GM19395 (cell line): ENCODE measurements around the gene KIF13A.
"Not testable (repeated sequence)": the region's sequence is repeated elsewhere in the genome, so short reads cannot be mapped to it uniquely, and the experiment has no call there.

Source experiments
- ATAC-seq: cut with Tn5 transposase; IDR thresholded peaks from one replicate; pipeline ENCODE4 v1.9.1; 2021; ENCODE audit warnings: mild to moderate bottlenecking, moderate library complexity; ENCODE audit not compliant: unreplicated experiment

KIF13A gene

DNA sequence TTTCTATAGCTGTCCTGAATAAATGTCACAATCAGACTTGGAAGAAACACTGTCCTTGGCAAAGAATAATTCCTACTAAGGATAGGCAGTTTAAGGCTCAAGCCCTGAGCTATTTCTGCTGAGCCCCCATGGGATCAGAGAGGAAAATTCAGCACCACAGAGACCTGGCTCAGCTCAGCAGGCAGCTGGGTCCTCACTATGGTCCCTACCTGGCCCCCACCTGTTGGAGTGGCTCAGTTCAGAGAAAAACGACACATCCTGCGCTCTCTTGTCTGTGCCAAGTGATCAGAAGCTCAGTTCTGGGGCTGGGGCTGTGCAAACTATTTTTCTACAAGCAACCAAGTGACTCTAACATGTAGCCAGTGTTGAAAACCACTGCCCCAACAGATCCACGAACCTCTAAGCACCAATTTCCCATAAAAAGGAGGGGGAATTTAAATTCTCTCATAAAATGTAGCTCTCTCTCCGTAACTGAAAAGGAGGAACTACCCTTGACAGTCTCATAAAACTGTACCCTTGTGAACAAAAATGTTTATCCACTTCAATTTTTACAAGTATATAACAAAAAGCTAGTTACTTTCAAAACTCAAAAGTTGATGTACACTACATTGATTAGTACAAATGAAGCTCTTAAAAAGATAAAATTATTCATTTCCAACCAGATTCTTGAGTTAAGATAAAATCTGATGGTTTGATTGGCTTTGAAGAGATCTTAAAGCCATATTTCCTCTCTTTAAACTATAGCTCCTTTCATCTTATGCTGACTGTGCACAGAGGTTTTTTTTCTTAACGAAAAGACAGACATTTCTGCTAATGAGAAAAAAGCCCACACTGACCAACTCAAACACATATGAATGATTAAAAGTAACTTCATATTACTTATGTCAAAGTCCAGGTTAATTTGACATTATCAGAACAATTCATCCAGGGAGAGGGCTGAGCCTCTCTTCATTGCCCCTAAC lies 52.0 kb downstream of the KIF13A start:
- no peak for ATAC-seq

DNA sequence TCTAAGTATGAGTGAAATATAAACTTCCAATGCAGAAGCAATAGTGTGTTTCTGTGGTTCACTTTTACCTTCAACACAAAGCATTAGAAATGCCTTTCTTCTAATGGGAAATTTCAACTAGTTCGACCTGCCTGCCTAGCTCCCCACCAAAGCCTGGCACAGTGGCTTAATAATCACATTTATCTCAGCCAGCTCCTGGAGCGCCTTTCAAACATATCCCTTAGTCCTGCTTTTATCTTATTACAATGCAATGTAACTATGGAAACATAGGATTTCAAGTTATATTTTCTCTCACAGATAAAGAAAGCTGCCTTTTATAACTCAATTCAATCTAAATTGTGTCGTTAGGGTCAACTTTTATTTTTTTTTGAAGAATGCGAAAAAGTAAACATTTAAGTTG lies 53.7 kb downstream of the KIF13A start:
- ATAC-seq, result no peak

DNA sequence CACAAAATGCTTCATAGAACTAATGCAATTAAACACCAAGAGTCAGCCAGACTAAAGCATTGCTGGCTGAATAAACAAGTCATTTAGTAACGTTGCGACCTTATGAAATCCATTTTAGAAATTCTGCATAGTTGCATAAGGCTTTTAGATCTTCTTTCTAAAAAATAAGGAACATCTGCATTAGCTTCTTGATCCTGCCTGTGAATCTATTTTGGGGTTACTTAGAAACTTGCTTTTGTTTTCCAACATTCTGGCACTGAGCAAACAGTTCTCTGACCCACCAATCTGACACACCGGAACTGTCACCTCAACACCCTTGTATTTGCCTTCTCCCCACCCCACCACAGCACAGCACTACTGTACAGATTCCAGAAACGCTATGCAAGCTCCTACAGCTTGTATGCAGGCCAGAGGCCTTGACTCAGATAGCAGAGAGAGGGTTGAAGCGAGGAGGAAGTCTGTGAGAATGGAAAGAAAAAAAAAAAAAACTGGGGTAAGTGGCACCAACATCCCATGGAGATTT lies 55.0 kb downstream of the KIF13A start:
- no peak for ATAC-seq

DNA sequence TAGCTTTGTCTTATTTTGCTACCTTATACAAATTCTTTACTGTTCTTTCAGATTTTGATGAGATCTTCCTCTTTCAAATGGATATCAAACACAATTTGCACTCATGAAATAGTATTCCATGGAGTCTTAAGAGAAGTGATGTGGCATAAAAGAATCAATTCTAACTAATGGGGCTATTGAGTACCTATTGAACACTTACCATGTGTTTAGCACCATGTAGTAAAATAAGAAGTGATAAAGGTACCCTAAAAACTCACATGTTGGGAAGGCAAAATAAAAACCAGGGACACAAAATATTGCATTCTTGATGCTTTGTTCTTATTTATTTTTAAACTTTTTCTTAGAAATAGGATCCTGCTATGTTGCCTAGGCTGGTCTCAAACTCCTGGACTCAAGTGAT lies 56.2 kb downstream of the KIF13A start:
- ATAC-seq, result no peak

DNA sequence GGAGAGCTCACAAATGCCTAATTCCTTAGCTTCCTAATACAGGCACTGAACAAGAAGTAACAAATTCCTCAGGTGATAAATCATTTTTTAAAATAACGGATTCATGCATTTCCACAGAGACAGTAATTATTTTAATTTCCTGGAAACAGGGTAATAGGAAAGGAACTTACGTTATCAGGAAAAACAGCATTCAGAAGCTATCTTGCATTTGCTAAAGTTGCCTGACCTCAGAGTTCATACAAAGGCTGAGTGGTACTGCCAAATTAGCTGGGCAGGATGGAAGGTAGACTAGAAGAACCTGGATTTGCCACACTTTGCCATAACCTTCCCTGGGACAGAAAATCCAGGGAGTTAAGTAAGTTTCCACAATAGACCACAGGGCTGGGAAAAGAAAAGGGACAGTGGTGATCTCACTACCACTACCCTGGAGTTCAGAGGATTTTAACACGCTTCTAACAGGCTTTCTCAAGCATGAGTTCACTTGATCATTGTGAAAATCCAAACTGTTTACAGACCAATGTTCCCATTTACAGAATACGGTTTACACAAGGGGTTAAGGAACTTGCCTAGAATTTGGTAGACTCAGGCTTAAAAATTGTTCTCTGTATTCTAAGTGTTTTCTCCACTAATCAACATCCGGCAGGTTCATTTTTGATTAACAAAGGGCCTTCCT lies 57.0 kb downstream of the KIF13A start:
- ATAC-seq, result no peak

DNA sequence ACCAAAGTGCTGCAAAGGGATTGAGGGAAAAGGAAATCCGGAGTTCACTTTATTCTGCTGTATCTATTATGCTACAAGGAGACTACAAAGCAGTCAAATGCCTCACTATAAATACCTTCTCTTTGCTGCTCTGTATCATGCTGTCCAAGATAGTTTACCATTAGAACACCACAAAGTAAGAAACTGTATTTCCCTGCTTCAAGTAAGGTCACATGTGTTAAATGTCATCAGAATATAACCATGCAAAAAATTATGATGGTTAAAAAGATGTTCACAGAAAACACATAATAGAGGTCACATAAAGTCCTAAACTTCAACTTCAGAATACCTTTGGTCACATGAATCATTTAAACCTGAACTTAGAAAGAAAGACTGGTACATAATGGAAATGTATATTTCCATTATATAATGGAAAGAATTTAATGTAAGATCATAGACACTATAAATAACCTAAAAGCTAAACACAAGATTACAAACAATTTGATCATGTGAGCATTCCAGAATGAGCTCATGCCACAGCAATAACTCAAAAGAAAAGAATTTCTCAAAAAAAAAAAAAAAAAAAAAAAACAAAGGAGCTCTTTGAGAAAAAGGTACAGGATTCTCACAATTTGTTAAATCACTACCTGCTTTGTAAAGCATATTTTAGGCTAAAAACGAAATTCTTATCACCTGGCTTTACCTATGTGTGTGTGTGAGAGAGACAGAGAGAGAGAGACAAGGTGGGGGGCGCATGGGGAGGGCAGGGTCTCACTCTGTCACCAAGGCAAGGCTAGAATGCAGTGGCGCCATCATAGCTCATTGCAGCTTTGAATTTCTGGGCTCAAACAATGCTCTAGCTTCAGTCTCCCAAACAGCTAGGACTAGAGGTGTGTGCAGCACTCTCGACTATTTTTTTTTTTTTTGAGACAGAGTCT lies 58.7 kb downstream of the KIF13A start:
- no peak for ATAC-seq

DNA sequence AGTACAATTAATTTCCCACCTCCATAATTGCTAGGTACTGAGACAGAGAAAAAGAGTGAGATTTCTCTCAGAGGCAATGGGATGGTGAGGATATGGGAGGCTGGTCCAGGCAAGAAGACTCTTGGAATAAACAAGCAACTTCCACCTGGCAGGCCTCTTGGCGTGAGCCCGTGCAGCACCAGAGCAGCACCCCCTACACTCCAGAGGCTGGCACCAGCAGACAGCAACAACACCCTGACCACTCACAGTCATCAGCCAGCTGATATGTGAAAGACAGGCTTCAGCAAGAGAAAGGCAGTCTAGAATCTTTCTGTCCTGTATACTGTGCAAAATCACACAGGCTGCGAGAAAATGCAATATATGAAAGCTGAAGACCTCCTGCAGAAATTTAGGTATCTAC lies 59.7 kb downstream of the KIF13A start:
- no peak for ATAC-seq

- ATAC-seq, result no peak
Observed at GRCh38 chr6:17923401-17923863, 64.0 kb downstream of the KIF13A start.

DNA sequence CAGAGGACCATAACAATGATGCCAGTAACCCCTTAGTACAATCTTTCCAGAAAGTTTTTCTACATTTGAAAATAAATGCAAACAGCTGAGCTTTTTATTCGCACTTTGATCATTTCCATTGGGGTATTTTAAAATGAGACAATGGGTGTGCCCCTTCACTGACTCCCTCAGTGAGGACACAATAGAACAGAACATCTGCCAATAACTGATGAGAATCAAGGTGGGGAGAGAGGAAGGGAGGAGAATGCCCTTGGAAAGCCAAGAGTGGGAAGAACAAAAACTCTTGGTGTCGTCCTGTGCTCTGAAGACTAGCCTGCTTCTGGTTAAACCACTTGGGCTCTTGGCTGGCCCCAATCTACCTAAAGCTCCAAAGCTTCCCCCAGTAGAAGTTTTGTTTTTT lies 66.0 kb downstream of the KIF13A start:
- no peak for ATAC-seq

DNA sequence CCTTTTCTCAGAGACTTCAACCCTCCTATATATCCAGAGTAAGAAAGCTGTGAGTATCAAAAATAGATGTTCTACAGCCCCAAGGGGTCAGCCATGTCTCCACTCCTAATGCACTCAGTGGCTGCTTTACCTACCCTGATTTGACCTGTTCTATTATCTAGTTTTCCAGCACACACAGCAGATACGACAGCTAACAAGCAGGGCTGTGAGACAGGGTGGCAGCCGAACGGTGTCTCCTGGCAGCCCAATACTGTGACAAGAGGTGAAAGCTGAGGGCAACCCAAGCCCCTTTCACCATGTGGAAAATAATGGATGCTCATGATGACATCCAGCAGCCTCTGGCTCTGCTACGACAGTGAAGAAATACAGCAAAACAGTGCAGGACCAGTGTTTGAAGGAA lies 67.9 kb downstream of the KIF13A start:
- ATAC-seq, result no peak

DNA sequence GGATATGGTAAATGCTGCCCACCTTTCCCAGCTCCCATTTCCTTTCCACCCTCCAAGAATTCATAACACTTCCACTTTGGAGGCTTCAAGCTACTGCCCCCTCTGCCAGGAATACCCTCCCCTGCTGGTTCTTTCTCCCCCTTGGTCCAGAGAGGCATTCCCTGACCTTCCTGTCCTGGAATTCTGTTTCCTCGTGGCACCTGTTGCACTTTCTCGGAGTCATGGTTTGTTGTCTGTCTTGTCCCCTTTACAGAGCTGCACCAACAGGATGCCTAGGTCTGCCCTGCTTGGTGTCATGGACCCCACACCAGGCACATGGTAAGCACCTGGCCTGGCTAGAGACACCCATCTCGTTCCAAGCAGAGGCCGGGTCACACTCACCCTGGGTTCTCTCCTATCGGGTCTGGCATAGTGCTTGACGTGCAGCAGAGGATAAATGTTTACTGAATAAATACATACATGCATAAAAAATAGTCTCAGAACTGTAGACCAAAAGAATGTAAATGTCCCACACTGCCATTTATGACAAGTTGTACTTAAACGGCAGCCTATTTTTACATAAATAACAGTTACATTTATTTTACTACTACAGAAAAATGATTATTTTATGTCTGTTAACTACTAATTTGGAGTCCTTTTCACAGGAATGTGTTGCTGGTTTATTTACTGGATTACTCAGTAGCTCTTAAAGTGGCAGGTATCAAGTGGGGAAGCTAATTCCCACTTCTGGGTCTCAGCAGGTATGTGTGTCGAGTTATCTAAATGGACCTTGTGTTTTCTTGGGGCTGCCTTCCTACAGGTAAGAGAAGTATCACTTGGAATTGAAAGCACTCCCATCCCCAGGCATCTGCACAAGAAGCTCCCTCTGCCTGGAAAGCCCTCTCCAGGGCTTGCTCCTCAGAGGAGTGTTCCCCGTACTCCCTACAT lies 69.3 kb downstream of the KIF13A start:
- no peak for ATAC-seq

DNA sequence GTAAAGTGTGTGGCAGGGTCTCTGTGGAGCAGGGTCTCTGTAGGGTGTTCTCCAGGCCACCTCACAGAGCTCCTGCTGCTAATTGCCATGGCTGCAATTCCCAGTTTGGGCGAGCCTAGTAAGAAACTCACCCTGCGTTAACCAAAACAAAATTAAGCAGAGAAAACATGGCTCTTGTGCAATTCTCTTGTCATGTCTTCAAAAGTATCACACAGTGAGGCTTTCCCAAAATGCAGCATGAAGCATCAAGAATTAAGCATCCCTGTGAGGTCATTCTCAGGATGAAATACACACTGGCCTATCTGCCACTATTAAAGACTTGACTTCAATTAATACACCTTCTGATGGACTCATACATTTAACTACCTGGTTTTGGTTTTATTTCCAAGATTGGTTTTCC lies 72.8 kb downstream of the KIF13A start:
- no peak for ATAC-seq

- no peak for ATAC-seq
Observed at GRCh38 chr6:17912521-17912920, 74.9 kb downstream of the KIF13A start.

- not testable (repeated sequence) for ATAC-seq
Observed at GRCh38 chr6:17911656-17912055, 75.8 kb downstream of the KIF13A start.

GRCh38 chr6:17910189-17910588 lies 77.2 kb downstream of the KIF13A start:
- no peak for ATAC-seq

- ATAC-seq, result no peak
Observed at GRCh38 chr6:17908831-17909230, 78.6 kb downstream of the KIF13A start.

GRCh38 chr6:17907406-17908229 lies 79.8 kb downstream of the KIF13A start:
- peak; percentile 54 for ATAC-seq

DNA sequence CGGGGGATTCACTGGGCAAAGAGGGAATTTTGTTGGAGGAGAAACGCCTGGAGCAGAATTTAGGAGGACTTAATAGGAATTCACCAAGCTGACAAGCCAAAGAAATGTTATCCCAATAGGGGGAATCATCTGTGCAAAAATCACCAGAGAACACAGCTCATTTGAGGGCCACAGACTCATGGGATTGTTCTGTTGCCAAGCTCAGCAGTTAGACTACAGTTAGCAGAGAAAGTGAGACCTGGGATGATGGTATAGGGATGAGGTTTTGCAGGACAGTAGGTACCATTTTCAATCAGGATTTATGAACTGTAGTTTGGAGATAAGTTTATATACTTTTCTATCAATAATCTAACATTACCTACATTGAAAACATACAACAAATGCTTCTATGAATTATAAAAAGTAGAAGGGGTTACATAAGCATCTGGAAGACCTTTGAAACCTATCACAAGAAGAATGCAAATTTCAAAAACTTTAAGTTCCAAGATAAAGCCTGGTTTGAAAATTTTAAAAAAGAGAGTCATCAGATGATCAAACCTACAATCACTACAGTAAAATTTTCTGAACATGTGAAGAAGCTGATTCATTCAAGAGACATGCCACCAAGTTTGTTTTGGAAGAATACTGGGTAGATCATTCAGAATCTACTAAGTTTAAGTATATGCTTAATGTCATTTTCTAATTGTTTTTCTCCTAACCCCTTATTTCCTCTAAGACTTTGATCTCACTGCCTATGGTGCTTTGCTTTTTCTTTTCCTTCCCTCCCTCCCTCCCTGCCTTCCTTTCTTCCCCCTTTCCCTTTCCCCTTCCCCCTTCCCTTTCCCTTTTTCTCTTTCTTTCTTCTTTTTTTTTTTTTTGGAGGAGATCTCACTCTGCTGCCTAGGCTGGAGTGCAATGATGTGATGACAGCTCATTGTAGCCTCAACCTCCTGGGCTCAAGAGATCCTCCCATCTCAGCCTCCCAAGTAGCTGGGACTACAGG lies 81.5 kb downstream of the KIF13A start:
- no peak for ATAC-seq
